Trophoblast cell (in vitro differentiated cells and primary cell): ENCODE measurements around the gene TWSG1.
"Not testable (repeated sequence)": the region's sequence is repeated elsewhere in the genome, so short reads cannot be mapped to it uniquely, and the experiment has no call there.

ENCODE experiments used
- DNase-seq, 2 donors: peaks; one replicate each; pipeline ENCODE4 v3.0.0-alpha.2; 2016
- H2AFZ ChIP-seq: 2 replicates; pipeline ENCODE4 v1.6.1; 2013; ENCODE audit warnings: low read length, moderate library complexity, mild to moderate bottlenecking; ENCODE audit not compliant: insufficient read depth, poor library complexity
- H2AK5ac ChIP-seq: 2 replicates; pipeline ENCODE4 v1.6.1; 2013; ENCODE audit warnings: mild to moderate bottlenecking, low read length
- H2BK120ac ChIP-seq: 2 replicates; pipeline ENCODE4 v1.6.1; 2013; ENCODE audit warnings: low read length, mild to moderate bottlenecking, moderate library complexity; ENCODE audit not compliant: insufficient read depth, poor library complexity
- H2BK12ac ChIP-seq: 2 replicates; pipeline ENCODE4 v1.6.1; 2013; ENCODE audit warnings: mild to moderate bottlenecking, low read length, moderate library complexity
- H2BK5ac ChIP-seq: 2 replicates; pipeline ENCODE4 v1.6.1; 2013; ENCODE audit warnings: low read length, low read depth, moderate library complexity, mild to moderate bottlenecking; ENCODE audit not compliant: poor library complexity
- H3K14ac ChIP-seq: 2 replicates; pipeline ENCODE4 v1.6.1; 2013; ENCODE audit warnings: mild to moderate bottlenecking, low read length
- H3K18ac ChIP-seq: 2 replicates; pipeline ENCODE4 v1.6.1; 2013; ENCODE audit warnings: mild to moderate bottlenecking, low read length
- H3K23ac ChIP-seq: 2 replicates; pipeline ENCODE4 v1.6.1; 2013; ENCODE audit warnings: low read length
- H3K27ac ChIP-seq: 2 replicates; pipeline ENCODE4 v1.5.1; 2013; ENCODE audit warnings: low read depth, mild to moderate bottlenecking, inconsistent platforms, low read length, moderate library complexity
- H3K27me3 ChIP-seq: 2 replicates; pipeline ENCODE4 v1.6.1; 2013; ENCODE audit warnings: inconsistent platforms, mild to moderate bottlenecking, low read length, moderate library complexity; ENCODE audit not compliant: insufficient read depth
- H3K36me3 ChIP-seq, 2 experiments: 1 replicate in 1 of 2; 2 replicates in 1 of 2; pipeline ENCODE4 v1.6.1; 2013; ENCODE audit warnings: low read length in 2 of 2, mild to moderate bottlenecking in 2 of 2, moderate library complexity in 1 of 2; ENCODE audit not compliant: insufficient read depth in 2 of 2, control insufficient read depth in 1 of 2
- H3K4ac ChIP-seq: 2 replicates; pipeline ENCODE4 v1.6.1; 2013; ENCODE audit warnings: low read depth, mild to moderate bottlenecking, low read length, moderate library complexity
- H3K4me1 ChIP-seq, 2 experiments: 1 replicate in 1 of 2; 2 replicates in 1 of 2; pipeline ENCODE4 v1.6.1; 2013; ENCODE audit warnings: low read length in 2 of 2, mild to moderate bottlenecking in 2 of 2, moderate library complexity in 1 of 2; ENCODE audit not compliant: insufficient read depth in 2 of 2, control insufficient read depth in 1 of 2
- H3K4me2 ChIP-seq: 2 replicates; pipeline ENCODE4 v1.6.1; 2013; ENCODE audit warnings: inconsistent platforms, mild to moderate bottlenecking, low read length, moderate library complexity
- H3K4me3 ChIP-seq: 2 replicates; pipeline ENCODE4 v1.5.1; 2013; ENCODE audit warnings: mild to moderate bottlenecking, low read depth, low read length, inconsistent platforms
- H3K79me1 ChIP-seq: one replicate; pipeline ENCODE4 v1.6.1; 2013; ENCODE audit warnings: low read length
- H3K79me2 ChIP-seq: 2 replicates; pipeline ENCODE4 v1.6.1; 2013; ENCODE audit warnings: low read length, mild to moderate bottlenecking; ENCODE audit not compliant: control insufficient read depth, insufficient read depth, poor library complexity
- H3K9ac ChIP-seq: 2 replicates; pipeline ENCODE4 v1.6.1; 2013; ENCODE audit warnings: mild to moderate bottlenecking, low read length
- H3K9me3 ChIP-seq: 2 replicates; pipeline ENCODE4 v1.6.1; 2013; ENCODE audit warnings: low read depth, mild to moderate bottlenecking, control low read depth, inconsistent platforms, low read length; ENCODE audit not compliant: insufficient read depth
- H4K12ac ChIP-seq: 2 replicates; pipeline ENCODE4 v1.6.1; 2013; ENCODE audit warnings: low read depth, mild to moderate bottlenecking, low read length, moderate library complexity
- H4K8ac ChIP-seq: 2 replicates; pipeline ENCODE4 v1.6.1; 2013; ENCODE audit warnings: low read depth, mild to moderate bottlenecking, low read length, moderate library complexity
- H4K91ac ChIP-seq: one replicate; pipeline ENCODE4 v1.6.1; 2013; ENCODE audit warnings: low read depth, mild to moderate bottlenecking, low read length, moderate library complexity
- WGBS: extraction: QIAGEN DNeasy Blood & Tissue Kit; methylation state at CpG from one replicate; pipeline ENCODE4 v1.1.7; 2013; ENCODE audit warnings: missing lambda C conversion rate; ENCODE audit not compliant: insufficient read length, insufficient coverage; ENCODE audit errors: extremely low coverage; 5-methylcytosine and 5-hydroxymethylcytosine counted together

TWSG1 gene

DNA sequence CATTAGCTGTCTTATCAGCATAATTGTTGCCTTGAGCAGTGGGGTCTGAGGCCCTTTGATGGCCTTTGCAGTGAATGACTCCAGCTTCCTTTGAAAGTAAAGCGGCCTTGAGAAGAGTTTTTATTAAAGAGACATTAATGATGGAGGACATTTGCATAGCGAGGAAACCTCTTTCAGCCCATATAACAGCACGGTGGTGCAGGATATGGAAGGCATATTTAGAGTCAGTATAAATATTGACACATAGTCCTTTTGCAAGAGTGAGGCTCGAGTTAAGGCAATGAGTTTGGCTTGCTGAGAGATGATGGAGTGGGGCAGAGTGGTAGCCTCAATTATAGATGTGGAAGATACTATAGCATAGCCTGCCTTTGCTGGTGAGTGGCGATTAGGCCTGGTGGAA, 89.7 kb downstream of the TWSG1 start:
- H2BK120ac ChIP-seq, H2AK5ac ChIP-seq, H4K91ac ChIP-seq, H3K9me3 ChIP-seq, H3K18ac ChIP-seq, H3K4me3 ChIP-seq, H3K9ac ChIP-seq, H3K14ac ChIP-seq, H2AFZ ChIP-seq, H3K27ac ChIP-seq, H3K27me3 ChIP-seq, H3K79me2 ChIP-seq, H3K4me1 ChIP-seq, H2BK12ac ChIP-seq, H3K23ac ChIP-seq, H3K79me1 ChIP-seq, H2BK5ac ChIP-seq, H3K4me2 ChIP-seq, DNase-seq, H3K36me3 ChIP-seq, H4K8ac ChIP-seq, H3K4ac ChIP-seq, H4K12ac ChIP-seq: not testable (repeated sequence)
- whole genome bisulfite sequencing = no CpG with 5 or more reads among the region's 5 CpGs

DNA sequence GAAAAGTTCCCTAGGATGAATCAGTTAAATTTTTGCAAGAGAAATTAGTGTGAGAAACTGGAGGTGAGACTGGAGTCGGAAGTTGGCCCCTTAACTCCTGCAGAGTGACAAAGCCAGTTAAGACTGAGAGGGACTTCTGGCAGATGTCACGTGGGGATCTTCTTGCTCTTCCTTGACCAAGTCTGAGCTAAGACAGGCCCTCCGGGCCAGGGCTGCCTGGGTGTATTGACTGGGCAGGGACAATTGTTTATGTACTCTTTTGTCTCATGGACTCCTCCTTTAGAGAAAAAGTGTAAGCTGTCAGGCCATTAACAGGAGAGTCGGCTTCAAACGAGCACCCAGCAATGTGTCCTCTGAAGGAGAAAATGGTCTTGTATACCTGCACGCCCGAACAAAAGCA, 92.2 kb downstream of the TWSG1 start:
- no peak overlapping the region for H3K18ac ChIP-seq
- no peak overlapping the region for H2BK120ac ChIP-seq
- H3K14ac ChIP-seq = no peak overlapping the region
- no peak overlapping the region for H4K8ac ChIP-seq
- no peak overlapping the region for H3K9ac ChIP-seq
- H4K12ac ChIP-seq = no peak overlapping the region
- no peak overlapping the region for H2BK12ac ChIP-seq
- H4K91ac ChIP-seq = no peak overlapping the region
- no peaks in the 10 kb centered on the region for H3K9me3 ChIP-seq
- H3K23ac ChIP-seq = no peak overlapping the region
- H3K4me2 ChIP-seq = no peak overlapping the region
- no peak overlapping the region for H3K4me3 ChIP-seq
- H2BK5ac ChIP-seq = no peak overlapping the region
- H3K4ac ChIP-seq = no peak overlapping the region
- H3K79me2 ChIP-seq = no peaks in the 10 kb centered on the region
- no peak overlapping the region for H2AFZ ChIP-seq
- no peak overlapping the region for H2AK5ac ChIP-seq
- no peak for DNase-seq
- no peak overlapping the region for H3K27ac ChIP-seq
- no peaks in the 10 kb centered on the region for H3K79me1 ChIP-seq
- WGBS = no CpG with 5 or more reads among the region's 7 CpGs
- no peaks in the 10 kb centered on the region for H3K36me3 ChIP-seq
- H3K4me1 ChIP-seq = no peaks in the 10 kb centered on the region
- H3K27me3 ChIP-seq = no peaks in the 10 kb centered on the region

DNA sequence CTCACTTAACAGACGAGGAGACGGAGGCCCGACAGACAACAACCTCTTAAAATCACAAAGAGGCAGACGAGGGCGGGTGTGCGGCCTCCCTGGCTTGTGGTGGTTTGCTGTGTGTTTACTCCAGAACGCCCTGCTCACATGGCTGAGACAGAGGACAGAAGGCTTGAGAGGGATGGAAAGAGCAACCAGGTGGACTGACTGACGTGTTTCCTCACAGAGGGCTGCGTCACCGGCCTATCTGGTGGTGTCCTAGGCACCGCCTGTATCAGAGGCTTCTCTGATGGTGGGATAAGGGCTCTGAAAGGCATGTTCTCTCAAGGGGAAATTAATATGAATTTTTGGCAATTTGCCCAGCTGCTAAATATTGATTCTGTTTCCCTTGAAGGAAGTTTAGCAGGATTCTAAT, 93.7 kb downstream of the TWSG1 start:
- no peak overlapping the region for H3K4me3 ChIP-seq
- H2AFZ ChIP-seq = no peak overlapping the region
- no peaks in the 10 kb centered on the region for H3K79me2 ChIP-seq
- H3K27me3 ChIP-seq = no peaks in the 10 kb centered on the region
- no peak overlapping the region for H2BK120ac ChIP-seq
- H3K79me1 ChIP-seq = no peaks in the 10 kb centered on the region
- DNase-seq = peak; percentile 89 to 94
- no peak overlapping the region for H3K27ac ChIP-seq
- WGBS = no CpG with 5 or more reads among the region's 11 CpGs
- H3K4me1 ChIP-seq = no peaks in the 10 kb centered on the region
- H3K36me3 ChIP-seq = no peaks in the 10 kb centered on the region
- no peak overlapping the region for H4K12ac ChIP-seq
- no peak overlapping the region for H3K4me2 ChIP-seq
- H3K4ac ChIP-seq = no peak overlapping the region
- H2AK5ac ChIP-seq = no peak overlapping the region
- no peak overlapping the region for H4K8ac ChIP-seq
- no peaks in the 10 kb centered on the region for H3K9me3 ChIP-seq
- no peak overlapping the region for H3K23ac ChIP-seq
- H2BK12ac ChIP-seq = no peak overlapping the region
- peak overlapping the region; percentile 4 for H3K14ac ChIP-seq
- H2BK5ac ChIP-seq = no peak overlapping the region
- H4K91ac ChIP-seq = no peak overlapping the region
- H3K18ac ChIP-seq = no peak overlapping the region
- H3K9ac ChIP-seq = no peak overlapping the region

GRCh38 chr18:9428862-9429661, 94.5 kb downstream of the TWSG1 start:
- H4K91ac ChIP-seq = no peak overlapping the region
- peak; percentile 81 to 92 for DNase-seq
- H3K27me3 ChIP-seq = no peaks in the 10 kb centered on the region
- H3K79me2 ChIP-seq = no peaks in the 10 kb centered on the region
- H3K36me3 ChIP-seq = no peaks in the 10 kb centered on the region
- no peaks in the 10 kb centered on the region for H3K9me3 ChIP-seq
- H2AK5ac ChIP-seq = no peak overlapping the region
- H4K12ac ChIP-seq = no peak overlapping the region
- no peak overlapping the region for H2BK120ac ChIP-seq
- no peak overlapping the region for H4K8ac ChIP-seq
- no peak overlapping the region for H3K14ac ChIP-seq
- H3K27ac ChIP-seq = no peak overlapping the region
- no peak overlapping the region for H2BK12ac ChIP-seq
- no CpG with 5 or more reads among the region's 6 CpGs for WGBS
- no peak overlapping the region for H2AFZ ChIP-seq
- H3K4ac ChIP-seq = no peak overlapping the region
- no peak overlapping the region for H3K9ac ChIP-seq
- H3K4me2 ChIP-seq = no peak overlapping the region
- H3K4me3 ChIP-seq = no peak overlapping the region
- H3K18ac ChIP-seq = no peak overlapping the region
- H2BK5ac ChIP-seq = no peak overlapping the region
- H3K79me1 ChIP-seq = no peaks in the 10 kb centered on the region
- no peak overlapping the region for H3K23ac ChIP-seq
- H3K4me1 ChIP-seq = no peaks in the 10 kb centered on the region
